ENCODE measurements around the gene EML3. TPM values are rescaled to one million over a fixed set of nuclear protein-coding genes. Genes with fewer than 3 reads are reported as not detected.

EML3 gene
- total RNA-seq, 6 donors from 2014 or later, result 31.0 to 148 (median 71.0) TPM

DNA sequence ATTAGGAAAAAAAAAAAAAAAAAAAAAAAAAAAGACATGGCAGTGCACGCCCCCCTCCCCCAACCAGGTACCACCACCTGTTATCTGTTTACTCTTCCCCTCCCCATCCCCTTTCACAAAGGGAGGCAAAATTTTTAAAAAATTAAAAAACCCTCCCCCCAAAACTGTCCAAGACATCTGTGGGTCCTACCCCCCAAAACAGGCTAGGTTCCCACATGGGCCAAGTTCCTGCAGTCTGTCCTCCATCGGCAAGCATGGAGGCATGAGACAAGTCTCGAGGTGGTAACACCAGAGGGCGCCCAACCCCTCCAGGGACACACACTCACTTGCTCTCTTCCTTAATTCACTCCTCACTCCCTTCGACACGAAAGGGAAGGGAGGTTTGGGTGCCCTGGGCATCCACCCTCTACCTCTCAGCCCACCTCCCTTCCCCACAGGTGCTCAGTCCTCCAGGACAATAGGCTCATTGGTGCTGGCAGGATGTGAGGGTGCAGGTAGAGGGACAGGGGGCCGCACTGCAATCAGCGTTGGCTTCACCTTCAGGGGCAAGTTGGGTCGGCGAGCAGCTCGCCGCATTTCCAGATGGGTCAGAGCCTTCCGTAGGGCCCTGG is 19.0 kb downstream of the EML3 start:
- H3K27me3 ChIP-seq, result no peaks in the 10 kb centered on the region
- whole genome bisulfite sequencing, 2 donors, result 57 to 59% methylated on average over 12 to 13 of the region's 13 CpGs
- H3K4me3 ChIP-seq, result no peak overlapping the region
- H3K4me1 ChIP-seq, result peaks cover 30 to 46% (median 34%) of the 10 kb centered on the region in 4 donors
- TF ChIP-seq POLR2A (IDR thresholded peaks at IDR 0.05), result no peak
- TF ChIP-seq, protein P1, sequence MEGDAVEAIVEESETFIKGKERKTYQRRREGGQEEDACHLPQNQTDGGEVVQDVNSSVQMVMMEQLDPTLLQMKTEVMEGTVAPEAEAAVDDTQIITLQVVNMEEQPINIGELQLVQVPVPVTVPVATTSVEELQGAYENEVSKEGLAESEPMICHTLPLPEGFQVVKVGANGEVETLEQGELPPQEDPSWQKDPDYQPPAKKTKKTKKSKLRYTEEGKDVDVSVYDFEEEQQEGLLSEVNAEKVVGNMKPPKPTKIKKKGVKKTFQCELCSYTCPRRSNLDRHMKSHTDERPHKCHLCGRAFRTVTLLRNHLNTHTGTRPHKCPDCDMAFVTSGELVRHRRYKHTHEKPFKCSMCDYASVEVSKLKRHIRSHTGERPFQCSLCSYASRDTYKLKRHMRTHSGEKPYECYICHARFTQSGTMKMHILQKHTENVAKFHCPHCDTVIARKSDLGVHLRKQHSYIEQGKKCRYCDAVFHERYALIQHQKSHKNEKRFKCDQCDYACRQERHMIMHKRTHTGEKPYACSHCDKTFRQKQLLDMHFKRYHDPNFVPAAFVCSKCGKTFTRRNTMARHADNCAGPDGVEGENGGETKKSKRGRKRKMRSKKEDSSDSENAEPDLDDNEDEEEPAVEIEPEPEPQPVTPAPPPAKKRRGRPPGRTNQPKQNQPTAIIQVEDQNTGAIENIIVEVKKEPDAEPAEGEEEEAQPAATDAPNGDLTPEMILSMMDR (IDR thresholded peaks at IDR 0.05), result peak; percentile 40 to 64 (median 51)
- peak in 1 of 2 donors; percentile 87 for DNase-seq
- H3K9me3 ChIP-seq, result no peaks in the 10 kb centered on the region
- H3K36me3 ChIP-seq, result peaks cover 27 to 55% (median 52%) of the 10 kb centered on the region in 4 donors
- ATAC-seq (ENCODE audit: low FRiP score in 2 of 2), result peak; percentile 31 to 54
- peak overlapping the region in 2 of 4 donors; percentile 94 to 97 for H3K27ac ChIP-seq

DNA sequence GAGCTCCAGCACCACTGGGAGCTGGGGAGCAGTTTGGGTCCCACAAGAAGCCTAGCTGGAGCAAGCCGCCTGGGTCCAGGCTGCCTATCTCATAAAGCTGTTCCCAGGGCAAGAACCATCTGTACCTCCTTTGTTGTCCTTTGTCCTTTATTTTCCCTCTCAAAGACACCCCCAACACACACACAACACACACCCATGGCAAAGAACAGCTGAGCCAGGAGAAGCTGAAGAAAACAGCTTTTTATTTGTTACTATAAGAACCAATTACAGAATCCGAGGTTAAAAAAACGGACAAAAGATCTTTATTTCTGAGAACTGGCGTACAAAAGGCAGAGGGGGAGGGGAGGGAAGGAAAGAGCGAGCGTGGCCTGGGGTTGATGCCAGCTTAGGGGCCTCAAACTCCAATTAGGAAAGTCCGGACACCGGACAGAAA is 19.6 kb downstream of the EML3 start:
- ATAC-seq (ENCODE audit: low FRiP score in 2 of 2), result no peak
- DNase-seq, result no peak
- TF ChIP-seq, protein P1 (IDR thresholded peaks at IDR 0.05), result no peak
- TF ChIP-seq EP300 (IDR thresholded peaks at IDR 0.05) (no peak), POLR2A (IDR thresholded peaks at IDR 0.05) (no peak), POLR2AphosphoS5 (IDR thresholded peaks at IDR 0.05) (no peak)
- Histone ChIP-seq H3K4me3 (no peak overlapping the region), H3K27ac (peak overlapping the region; percentile 94 to 97 (median 95)), H3K36me3 (peaks cover 29 to 55% (median 49%) of the 10 kb centered on the region in 4 donors), H3K9me3 (no peaks in the 10 kb centered on the region), H3K27me3 (no peaks in the 10 kb centered on the region), H3K4me1 (peaks cover 28 to 43% (median 31%) of the 10 kb centered on the region in 4 donors)
- WGBS, 2 donors, result 74 to 79% methylated on average over 8 of the region's 8 CpGs

DNA sequence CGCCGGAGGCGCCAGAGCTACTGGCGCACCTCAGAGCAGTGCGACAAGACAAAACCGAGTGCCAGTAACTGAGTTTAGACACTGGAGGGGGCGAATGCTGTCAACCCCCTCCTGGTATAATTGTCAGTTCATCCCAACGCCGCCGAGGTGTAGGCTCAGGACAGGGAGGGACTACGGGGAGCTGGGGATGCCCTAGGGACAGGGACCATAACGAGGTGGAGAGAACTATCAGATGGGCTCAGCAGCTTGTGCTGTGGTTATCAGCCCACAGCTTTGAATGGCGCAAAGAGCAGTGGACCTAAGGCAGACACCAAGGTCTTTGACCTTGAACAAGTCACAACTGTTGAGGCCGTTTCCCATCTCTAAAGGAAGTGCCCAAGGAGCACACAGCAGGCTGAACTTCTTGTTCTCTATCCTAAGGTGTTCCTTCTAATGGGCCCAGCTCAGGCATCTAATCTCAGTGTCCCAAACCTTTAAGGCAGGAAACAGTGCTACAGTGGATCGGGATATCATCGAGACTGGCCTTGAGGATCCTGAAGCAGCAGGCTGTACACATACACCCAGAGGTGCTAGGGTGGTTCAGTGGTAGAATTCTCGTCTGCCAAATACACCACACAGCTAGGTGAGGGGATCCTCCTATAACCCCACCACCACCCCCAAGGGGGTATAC is 20.3 kb downstream of the EML3 start:
- no peaks in the 10 kb centered on the region for H3K27me3 ChIP-seq
- TF ChIP-seq, protein P1 (IDR thresholded peaks at IDR 0.05), result peak in 1 of 6 experiments; percentile 2
- no peak for TF ChIP-seq POLR2AphosphoS5 (IDR thresholded peaks at IDR 0.05)
- peaks cover 22 to 53% (median 46%) of the 10 kb centered on the region in 4 donors for H3K36me3 ChIP-seq
- H3K27ac ChIP-seq, result peak overlapping the region; percentile 94 to 97 (median 95)
- 13 to 23% methylated on average over 12 to 17 of the region's 17 CpGs for WGBS, 2 donors
- peak overlapping the region; percentile 28 to 87 (median 70) for H3K4me3 ChIP-seq
- peak; percentile 0 to 2 for ATAC-seq (ENCODE audit: low FRiP score in 2 of 2)
- H3K9me3 ChIP-seq, result no peaks in the 10 kb centered on the region
- no peak for DNase-seq
- peaks cover 28 to 40% (median 31%) of the 10 kb centered on the region in 4 donors for H3K4me1 ChIP-seq

DNA sequence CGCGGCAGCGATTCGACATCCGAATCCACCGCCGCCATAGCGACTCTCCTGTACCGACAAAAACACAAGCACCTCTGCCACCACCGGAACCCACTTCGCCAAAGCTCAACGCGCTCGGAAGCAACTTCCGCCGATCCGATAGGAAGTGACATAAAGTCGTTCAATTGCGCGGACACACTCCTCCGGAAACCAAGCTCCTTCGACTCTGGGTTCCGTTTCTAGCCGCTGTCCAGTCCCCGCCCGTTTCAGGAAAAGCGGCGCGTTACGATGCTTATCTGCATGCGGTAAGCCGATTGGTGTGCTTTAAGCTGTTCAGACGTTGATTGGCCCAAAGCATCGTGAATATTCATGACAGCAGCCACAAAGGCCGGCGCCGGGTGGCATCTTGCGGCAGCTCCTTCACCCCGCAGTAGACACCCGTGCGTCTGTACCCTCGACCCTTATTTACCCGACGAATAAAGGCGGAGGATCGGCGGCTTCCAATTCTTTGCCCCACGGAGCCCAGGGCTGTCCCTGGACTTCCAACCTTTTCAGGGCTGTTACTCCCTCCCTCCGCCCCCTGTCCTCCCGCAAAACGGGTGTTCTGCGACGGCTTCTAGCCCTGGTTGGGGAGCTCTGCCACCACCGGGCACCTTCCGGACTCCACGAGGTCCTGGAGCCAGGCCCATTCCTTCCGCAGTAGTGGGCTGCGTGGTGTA is 21.0 kb downstream of the EML3 start, which contains the start of gene TUT1:
TSS of gene TUT1 (minus strand) at position 76 of the 698 bp plus-strand sequence. CDS start at position 38, 38 bp downstream.
- Histone ChIP-seq H3K27ac (peak within 1 kb of the TSS; percentile 94 to 97 (median 95)), H3K4me1 (peaks cover 28 to 40% (median 31%) of the 10 kb centered on the region in 4 donors), H3K4me3 (peak within 1 kb of the TSS; percentile 57 to 87 (median 70)), H3K9me3 (no peaks in the 10 kb centered on the region), H3K36me3 (peaks cover 20 to 53% (median 42%) of the 10 kb centered on the region in 4 donors), H3K27me3 (no peaks in the 10 kb centered on the region)
- TF ChIP-seq EP300 (IDR thresholded peaks at IDR 0.05) (peak in 1 of 4 donors; percentile 87), POLR2A (IDR thresholded peaks at IDR 0.05) (peak; percentile 51 to 92 (median 76)), POLR2AphosphoS5 (IDR thresholded peaks at IDR 0.05) (peak; percentile 96 to 99)
- TF ChIP-seq, protein P1 (IDR thresholded peaks at IDR 0.05), result peak in 3 of 6 experiments; percentile 14 to 21 (median 16)
- peak; percentile 97 to 98 for ATAC-seq (ENCODE audit: low FRiP score in 2 of 2)
- peak; percentile 90 to 99 for DNase-seq
- 0% methylated on average over 41 to 49 of the region's 58 CpGs for WGBS, 2 donors

Data from upper lobe of left lung (tissue), 6 donors.